Skeletal muscle satellite cell (primary cell): ENCODE results near the gene SLC25A1.

Source experiments
- H3K27me3 ChIP-seq: 2 replicates; pipeline ENCODE4 v1.7.0; 2013; ENCODE audit warnings: low read length; ENCODE audit not compliant: control insufficient read depth, insufficient read depth
- H3K36me3 ChIP-seq: 2 replicates; pipeline ENCODE4 v1.7.0; 2013; ENCODE audit warnings: mild to moderate bottlenecking, control low read depth, low read length; ENCODE audit not compliant: insufficient read depth
- H3K4me1 ChIP-seq: 2 replicates; pipeline ENCODE4 v1.7.0; 2013; ENCODE audit warnings: low read length; ENCODE audit not compliant: control insufficient read depth, insufficient read depth
- H3K4me2 ChIP-seq: 2 replicates; pipeline ENCODE4 v1.7.0; 2013; ENCODE audit warnings: mild to moderate bottlenecking, low read length
- H3K4me3 ChIP-seq: 2 replicates; pipeline ENCODE4 v1.7.0; 2013; ENCODE audit warnings: low read length
- H3K9ac ChIP-seq: 2 replicates; pipeline ENCODE4 v1.7.0; 2013; ENCODE audit warnings: mild to moderate bottlenecking, low read depth, low read length, moderate library complexity
- H3K9me3 ChIP-seq: replicated peaks from 2 replicates; pipeline ENCODE4 v1.7.0; 2013; ENCODE audit warnings: mild to moderate bottlenecking, control low read depth, low read length

Gene SLC25A1

DNA sequence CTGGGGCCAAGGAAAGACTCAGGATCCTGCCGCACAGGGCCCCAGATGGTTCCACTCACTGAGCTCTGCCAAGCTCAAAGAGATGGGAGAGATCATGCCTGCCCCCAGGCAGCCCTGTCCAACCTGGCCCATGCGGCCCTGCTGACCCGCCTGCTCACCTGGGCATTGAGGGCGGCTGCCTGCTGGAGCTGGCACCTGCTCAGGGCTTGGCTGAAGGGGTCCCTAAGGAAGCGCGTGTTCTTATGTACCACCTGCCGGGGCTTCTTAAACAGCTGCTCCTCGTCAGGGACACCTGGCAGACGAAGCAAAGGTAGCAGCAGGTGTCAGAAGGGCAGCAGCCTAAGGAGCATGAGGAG, 39.6 kb downstream of the SLC25A1 start:
- Histone ChIP-seq H3K36me3 (peaks cover 68% of the 10 kb centered on the region), H3K4me1 (peaks cover 6% of the 10 kb centered on the region)

GRCh38 chr22:19138217-19139000, 40.1 kb downstream of the SLC25A1 start:
- peaks cover 73% of the 10 kb centered on the region for H3K36me3 ChIP-seq
- H3K4me2 ChIP-seq = no peak overlapping the region
- no peak overlapping the region for H3K9ac ChIP-seq
- no peak overlapping the region for H3K4me3 ChIP-seq
- H3K27me3 ChIP-seq = no peaks in the 10 kb centered on the region
- H3K9me3 ChIP-seq = no peaks in the 10 kb centered on the region
- peaks cover 6% of the 10 kb centered on the region for H3K4me1 ChIP-seq

More for the DNA sequence above, 39.6 kb downstream of the SLC25A1 start:
- H3K4me2 ChIP-seq = no peak overlapping the region
- no peak overlapping the region for H3K4me3 ChIP-seq
- H3K27me3 ChIP-seq = no peaks in the 10 kb centered on the region
- H3K9ac ChIP-seq = no peak overlapping the region
- H3K9me3 ChIP-seq = no peaks in the 10 kb centered on the region

GRCh38 chr22:19137384-19138216, 40.9 kb downstream of the SLC25A1 start:
- no peak overlapping the region for H3K4me3 ChIP-seq
- H3K27me3 ChIP-seq = no peaks in the 10 kb centered on the region
- H3K4me1 ChIP-seq = peaks cover 4% of the 10 kb centered on the region
- no peaks in the 10 kb centered on the region for H3K9me3 ChIP-seq
- H3K36me3 ChIP-seq = peaks cover 80% of the 10 kb centered on the region
- no peak overlapping the region for H3K4me2 ChIP-seq
- H3K9ac ChIP-seq = no peak overlapping the region

- Histone ChIP-seq H3K36me3 (peaks cover 80% of the 10 kb centered on the region), H3K9me3 (no peaks in the 10 kb centered on the region), H3K4me3 (no peak overlapping the region), H3K4me2 (no peak overlapping the region), H3K4me1 (peaks cover 4% of the 10 kb centered on the region), H3K9ac (no peak overlapping the region), H3K27me3 (no peaks in the 10 kb centered on the region)
Observed at GRCh38 chr22:19136915-19137314, 41.6 kb downstream of the SLC25A1 start.

- H3K4me1 ChIP-seq = peaks cover 4% of the 10 kb centered on the region
- H3K36me3 ChIP-seq = peaks cover 72% of the 10 kb centered on the region
- H3K9ac ChIP-seq = no peak overlapping the region
Observed at GRCh38 chr22:19134874-19135273, 43.7 kb downstream of the SLC25A1 start.

GRCh38 chr22:19134176-19134831, 44.2 kb downstream of the SLC25A1 start:
- H3K9ac ChIP-seq = no peak overlapping the region
- no peaks in the 10 kb centered on the region for H3K9me3 ChIP-seq
- no peaks in the 10 kb centered on the region for H3K27me3 ChIP-seq
- no peak overlapping the region for H3K4me2 ChIP-seq
- no peak overlapping the region for H3K4me3 ChIP-seq
- H3K36me3 ChIP-seq = peaks cover 66% of the 10 kb centered on the region
- H3K4me1 ChIP-seq = peaks cover 4% of the 10 kb centered on the region

More at GRCh38 chr22:19134874-19135273, 43.7 kb downstream of the SLC25A1 start:
- no peak overlapping the region for H3K4me2 ChIP-seq
- H3K9me3 ChIP-seq = no peaks in the 10 kb centered on the region
- no peaks in the 10 kb centered on the region for H3K27me3 ChIP-seq
- no peak overlapping the region for H3K4me3 ChIP-seq

- Histone ChIP-seq H3K27me3 (no peaks in the 10 kb centered on the region), H3K36me3 (peaks cover 59% of the 10 kb centered on the region)
Observed at GRCh38 chr22:19133561-19133960, 45.0 kb downstream of the SLC25A1 start.

DNA sequence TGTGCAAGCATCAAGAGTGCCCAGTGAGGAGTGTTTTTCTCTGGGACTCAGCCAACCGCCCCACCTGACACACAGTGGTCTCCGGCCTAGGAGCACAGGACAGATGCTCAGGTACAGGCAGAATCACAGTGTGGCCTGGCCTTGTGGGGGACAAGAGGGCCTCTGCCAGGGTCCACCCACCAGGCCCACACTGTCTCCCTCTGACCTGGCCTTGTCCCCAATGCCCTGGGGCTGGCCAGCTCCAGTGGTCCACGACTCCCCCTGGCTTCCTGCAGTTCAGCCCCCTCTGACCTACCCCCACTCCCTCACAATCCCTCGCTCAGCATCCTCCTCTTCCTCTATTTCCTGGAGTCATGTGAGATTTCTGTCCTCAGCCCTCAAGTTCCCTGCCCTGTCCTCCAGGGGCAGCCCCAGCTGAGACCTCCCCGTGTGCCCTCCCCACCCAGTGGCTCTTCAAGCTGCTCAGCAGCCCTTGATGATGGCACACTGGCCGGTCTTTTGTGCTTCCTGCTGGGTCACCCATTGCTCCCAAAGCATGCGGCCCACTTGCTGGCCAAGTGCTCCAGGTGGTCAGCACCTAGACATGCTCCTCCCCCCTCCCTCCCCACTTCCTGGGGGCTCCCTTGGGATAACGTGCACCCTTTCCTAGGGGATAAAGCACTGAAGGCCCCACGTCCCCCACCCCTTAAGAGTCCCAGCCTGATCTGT, 45.7 kb downstream of the SLC25A1 start:
- no peaks in the 10 kb centered on the region for H3K4me1 ChIP-seq
- H3K27me3 ChIP-seq = no peaks in the 10 kb centered on the region
- H3K4me3 ChIP-seq = no peak overlapping the region
- no peak overlapping the region for H3K9ac ChIP-seq
- no peaks in the 10 kb centered on the region for H3K9me3 ChIP-seq
- H3K36me3 ChIP-seq = peaks cover 56% of the 10 kb centered on the region
- no peak overlapping the region for H3K4me2 ChIP-seq

More at GRCh38 chr22:19133561-19133960, 45.0 kb downstream of the SLC25A1 start:
- Histone ChIP-seq H3K4me2 (no peak overlapping the region), H3K4me3 (no peak overlapping the region), H3K9me3 (no peaks in the 10 kb centered on the region), H3K4me1 (no peaks in the 10 kb centered on the region), H3K9ac (no peak overlapping the region)

- Histone ChIP-seq H3K36me3 (peaks cover 51% of the 10 kb centered on the region), H3K4me1 (no peaks in the 10 kb centered on the region), H3K4me2 (no peak overlapping the region)
Observed at GRCh38 chr22:19132153-19132552, 46.4 kb downstream of the SLC25A1 start.

DNA sequence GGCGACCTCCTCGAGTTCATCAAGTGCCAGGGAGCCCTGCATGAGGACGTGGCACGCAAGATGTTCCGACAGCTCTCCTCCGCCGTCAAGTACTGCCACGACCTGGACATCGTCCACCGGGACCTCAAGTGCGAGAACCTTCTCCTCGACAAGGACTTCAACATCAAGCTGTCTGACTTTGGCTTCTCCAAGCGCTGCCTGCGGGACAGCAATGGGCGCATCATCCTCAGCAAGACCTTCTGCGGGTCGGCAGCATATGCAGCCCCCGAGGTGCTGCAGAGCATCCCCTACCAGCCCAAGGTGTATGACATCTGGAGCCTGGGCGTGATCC, 46.9 kb downstream of the SLC25A1 start:
- Histone ChIP-seq H3K4me1 (no peaks in the 10 kb centered on the region), H3K36me3 (peaks cover 46% of the 10 kb centered on the region), H3K9me3 (no peaks in the 10 kb centered on the region), H3K27me3 (no peaks in the 10 kb centered on the region), H3K4me3 (no peak overlapping the region), H3K9ac (no peak overlapping the region), H3K4me2 (no peak overlapping the region)

More at GRCh38 chr22:19132153-19132552, 46.4 kb downstream of the SLC25A1 start:
- H3K27me3 ChIP-seq = no peaks in the 10 kb centered on the region
- H3K9ac ChIP-seq = no peak overlapping the region
- no peaks in the 10 kb centered on the region for H3K9me3 ChIP-seq
- no peak overlapping the region for H3K4me3 ChIP-seq
